Vagina (tissue), 2 donors: ENCODE data around the gene SPOCK3. TPM values are rescaled to one million over a fixed set of nuclear protein-coding genes. Genes with fewer than 3 reads are reported as not detected.

Source experiments
- DNase-seq, 2 donors: peaks; one replicate each; pipeline ENCODE4 v3.0.0-alpha.2; 2017; ENCODE audit errors: extremely low spot score in 2 of 2
- H3K27ac ChIP-seq: fragments of 200-600 bp; sonication (generic); one replicate; pipeline ENCODE4 v1.5.1; 2019
- H3K27me3 ChIP-seq: fragments of 200-600 bp; sonication (generic); one replicate; pipeline ENCODE4 v1.5.1; 2019
- H3K36me3 ChIP-seq, 2 donors: fragments of 200-600 bp; sonication (generic); one replicate each; pipeline ENCODE4 v1.5.1; 2017 to 2019
- H3K4me1 ChIP-seq: fragments of 200-600 bp; sonication (generic); one replicate; pipeline ENCODE4 v1.5.1; 2019
- H3K4me3 ChIP-seq, 2 donors: fragments of 200-600 bp; sonication (generic); 1 replicate in 1 of 2; 2 replicates in 1 of 2; pipeline ENCODE4 v1.5.1; 2016 to 2019
- H3K9me3 ChIP-seq: fragments of 200-600 bp; sonication (generic); one replicate; pipeline ENCODE4 v1.5.1; 2019
- CTCF ChIP-seq, 3 experiments: fragments of 450-650 bp in 2 of 3; fragments of 200-600 bp in 1 of 3; sonication (generic) in 1 of 3; IDR thresholded peaks; one replicate each; pipeline ENCODE4 v1.5.1; 2017 to 2019; ENCODE audit warnings: antibody characterized with exemption in 3 of 3, mild to moderate bottlenecking in 2 of 3, moderate library complexity in 2 of 3
- POLR2A ChIP-seq, 2 donors: fragments of 450-650 bp; IDR thresholded peaks; one replicate each; pipeline ENCODE4 v1.6.1; 2017; ENCODE audit warnings: antibody characterized with exemption in 2 of 2, mild to moderate bottlenecking in 2 of 2, moderate library complexity in 2 of 2
- POLR2AphosphoS5 ChIP-seq, 2 donors: sonication (generic); formaldehyde crosslinking; IDR thresholded peaks; one replicate each; pipeline ENCODE4 v1.9.0; 2017; ENCODE audit warnings: antibody characterized with exemption in 2 of 2, mild to moderate bottlenecking in 2 of 2, low read depth in 1 of 2; ENCODE audit not compliant: insufficient read depth in 1 of 2
- intact Hi-C: fragments of 100-400 bp; cut with DNase I; formaldehyde crosslinking; loops from one replicate; pipeline ENCODE4 v1.15.1; 2023
- total RNA-seq: library from RNA; depleted of rRNA; stranded (reverse); fragments of >200 nt; gene quantifications from one replicate; pipeline ENCODE4 v1.2.3, GENCODE V29; 2016

Gene SPOCK3
- total RNA-seq, 1 donor from 2014 or later: 0.74 TPM

- Histone ChIP-seq H3K27me3 (no peaks in the 10 kb centered on the region), H3K4me1 (no peaks in the 10 kb centered on the region), H3K36me3 (no peaks in the 10 kb centered on the region), H3K9me3 (no peaks in the 10 kb centered on the region), H3K4me3 (no peak overlapping the region), H3K27ac (no peak overlapping the region)
- intact Hi-C loops: no loop called here
- no peak for DNase-seq
- TF ChIP-seq POLR2AphosphoS5 (IDR thresholded peaks at IDR 0.05; ENCODE audit: insufficient read depth in 1 of 2, low read depth in 1 of 2) (no peak), POLR2A (IDR thresholded peaks at IDR 0.05) (no peak), CTCF (IDR thresholded peaks at IDR 0.05) (no peak)
Observed at GRCh38 chr4:167176723-167177367, 57.4 kb downstream of the SPOCK3 start.

GRCh38 chr4:167171928-167172327 lies 62.4 kb downstream of the SPOCK3 start:
- intact Hi-C loops: no loop called here
- Histone ChIP-seq H3K27ac (no peak overlapping the region), H3K4me1 (no peaks in the 10 kb centered on the region), H3K36me3 (no peaks in the 10 kb centered on the region), H3K27me3 (no peaks in the 10 kb centered on the region), H3K9me3 (no peaks in the 10 kb centered on the region), H3K4me3 (no peak overlapping the region)
- TF ChIP-seq POLR2AphosphoS5 (IDR thresholded peaks at IDR 0.05; ENCODE audit: insufficient read depth in 1 of 2, low read depth in 1 of 2): no peak
- TF ChIP-seq CTCF (IDR thresholded peaks at IDR 0.05): no peak
- TF ChIP-seq POLR2A (IDR thresholded peaks at IDR 0.05): no peak
- DNase-seq: no peak

GRCh38 chr4:167168611-167169010 lies 65.7 kb downstream of the SPOCK3 start:
- DNase-seq: no peak
- Histone ChIP-seq H3K36me3 (no peaks in the 10 kb centered on the region), H3K27ac (no peak overlapping the region), H3K9me3 (no peaks in the 10 kb centered on the region), H3K4me1 (no peaks in the 10 kb centered on the region), H3K27me3 (no peaks in the 10 kb centered on the region), H3K4me3 (no peak overlapping the region)
- TF ChIP-seq POLR2A (IDR thresholded peaks at IDR 0.05): no peak
- no peak for TF ChIP-seq POLR2AphosphoS5 (IDR thresholded peaks at IDR 0.05; ENCODE audit: insufficient read depth in 1 of 2, low read depth in 1 of 2)
- intact Hi-C loops: no loop called here

GRCh38 chr4:167150587-167150986 lies 83.7 kb downstream of the SPOCK3 start:
- Histone ChIP-seq H3K9me3 (no peaks in the 10 kb centered on the region), H3K4me1 (no peaks in the 10 kb centered on the region), H3K27me3 (no peaks in the 10 kb centered on the region), H3K4me3 (no peak overlapping the region), H3K27ac (no peak overlapping the region), H3K36me3 (no peaks in the 10 kb centered on the region)
- TF ChIP-seq POLR2A (IDR thresholded peaks at IDR 0.05): no peak
- TF ChIP-seq POLR2AphosphoS5 (IDR thresholded peaks at IDR 0.05; ENCODE audit: insufficient read depth in 1 of 2, low read depth in 1 of 2): no peak
- no peak for TF ChIP-seq CTCF (IDR thresholded peaks at IDR 0.05)
- DNase-seq: no peak
- intact Hi-C loops: no loop called here

GRCh38 chr4:167144605-167145004 lies 89.7 kb downstream of the SPOCK3 start:
- H3K36me3 ChIP-seq: no peaks in the 10 kb centered on the region
- no peaks in the 10 kb centered on the region for H3K4me1 ChIP-seq
- H3K27me3 ChIP-seq: no peaks in the 10 kb centered on the region
- TF ChIP-seq POLR2AphosphoS5 (IDR thresholded peaks at IDR 0.05; ENCODE audit: insufficient read depth in 1 of 2, low read depth in 1 of 2): no peak
- no peak for TF ChIP-seq CTCF (IDR thresholded peaks at IDR 0.05)
- no peak for TF ChIP-seq POLR2A (IDR thresholded peaks at IDR 0.05)
- no peaks in the 10 kb centered on the region for H3K9me3 ChIP-seq
- H3K27ac ChIP-seq: no peak overlapping the region
- H3K4me3 ChIP-seq: no peak overlapping the region
- no peak for DNase-seq
- intact Hi-C loops: no loop called here
